ENCODE data around the gene ABCB1.

The ABCB1 gene

GRCh38 chr7:87600130-87601124, at the start of gene ABCB1:
ABCB1 (minus strand) TSS chr7:87600884; CDS start chr7:87600184, 700 bp downstream.
- no peak for FAIRE-seq

GRCh38 chr7:87648316-87648715, 47.6 kb upstream of the ABCB1 start:
- no peak for FAIRE-seq

- FAIRE-seq, result no peak
These were observed 44.8 kb upstream of the ABCB1 start for GRCh38 chr7:87645446-87645845.

GRCh38 chr7:87635921-87636320, 35.2 kb upstream of the ABCB1 start:
- no peak for FAIRE-seq

- FAIRE-seq, result no peak
These were observed 28.3 kb upstream of the ABCB1 start for GRCh38 chr7:87628780-87629569.

GRCh38 chr7:87627634-87627994, 26.9 kb upstream of the ABCB1 start:
- no peak for FAIRE-seq

GRCh38 chr7:87625101-87625500, 24.4 kb upstream of the ABCB1 start:
- no peak for FAIRE-seq

GRCh38 chr7:87624628-87625027, 23.9 kb upstream of the ABCB1 start:
- FAIRE-seq, result no peak

GRCh38 chr7:87615197-87615596, 14.5 kb upstream of the ABCB1 start:
- FAIRE-seq, result no peak

GRCh38 chr7:87609916-87610315, 9.2 kb upstream of the ABCB1 start:
- no peak for FAIRE-seq

- FAIRE-seq, result no peak
These were observed 7.7 kb upstream of the ABCB1 start for GRCh38 chr7:87608431-87608830.

- FAIRE-seq, result no peak
These were observed 3.6 kb upstream of the ABCB1 start for GRCh38 chr7:87604264-87604663.

- no peak for FAIRE-seq
These were observed 1.3 kb downstream of the ABCB1 start for GRCh38 chr7:87599336-87599735.

- FAIRE-seq, result no peak
These were observed 2.3 kb downstream of the ABCB1 start for GRCh38 chr7:87598234-87599009.

- no peak for FAIRE-seq
These were observed 4.0 kb downstream of the ABCB1 start for GRCh38 chr7:87596696-87597095.

GRCh38 chr7:87596136-87596535, 4.5 kb downstream of the ABCB1 start:
- FAIRE-seq, result no peak

GRCh38 chr7:87592300-87592699, 8.4 kb downstream of the ABCB1 start:
- no peak for FAIRE-seq

- FAIRE-seq, result no peak
These were observed 9.5 kb downstream of the ABCB1 start for GRCh38 chr7:87591211-87591610.

GRCh38 chr7:87590578-87590977, 10.1 kb downstream of the ABCB1 start:
- no peak for FAIRE-seq

GRCh38 chr7:87589631-87590030, 11.1 kb downstream of the ABCB1 start:
- FAIRE-seq, result no peak

GRCh38 chr7:87581723-87582122, 19.0 kb downstream of the ABCB1 start:
- FAIRE-seq, result no peak

- FAIRE-seq, result no peak
These were observed 20.0 kb downstream of the ABCB1 start for GRCh38 chr7:87580636-87581035.

- no peak for FAIRE-seq
These were observed 25.2 kb downstream of the ABCB1 start for GRCh38 chr7:87575521-87575920.

All from TTC549 (cell line).